Measurements from ENCODE around the gene WWOX. TPM values are rescaled to one million over a fixed set of nuclear protein-coding genes. Genes with fewer than 3 reads are reported as not detected.

The WWOX gene
- total RNA-seq, 4 donors from 2014 or later = 12.9 to 53.5 (median 25.6) TPM

- ATAC-seq = no peak
- Histone ChIP-seq H3K36me3 (no peaks in the 10 kb centered on the region), H3K4me3 (peak overlapping the region; percentile 10 to 23), H3K27me3 (no peaks in the 10 kb centered on the region), H3K27ac (no peak overlapping the region), H3K9me3 (no peaks in the 10 kb centered on the region), H3K4me1 (peaks cover 0 to 18% (median 0%) of the 10 kb centered on the region in 3 donors)
- WGBS, 2 donors (ENCODE audit: low coverage in 1 of 2) = 43 to 46% methylated on average over 6 to 7 of the region's 15 CpGs
- no peak for TF ChIP-seq EP300 (IDR thresholded peaks at IDR 0.05)
- TF ChIP-seq POLR2AphosphoS5 (IDR thresholded peaks at IDR 0.05) = no peak
- no peak for TF ChIP-seq CTCF (IDR thresholded peaks at IDR 0.05)
Observed at GRCh38 chr16:78183437-78184237, 84.2 kb downstream of the WWOX start.

- WGBS, 2 donors (ENCODE audit: low coverage in 1 of 2) = 22 to 26% methylated on average over 10 to 13 of the region's 13 CpGs
- H3K9me3 ChIP-seq = no peaks in the 10 kb centered on the region
- peaks cover 0 to 18% (median 0%) of the 10 kb centered on the region in 3 donors for H3K4me1 ChIP-seq
- no peak for TF ChIP-seq POLR2A (IDR thresholded peaks at IDR 0.05)
- TF ChIP-seq EP300 (IDR thresholded peaks at IDR 0.05) = no peak
- no peak for TF ChIP-seq CTCF (IDR thresholded peaks at IDR 0.05)
- TF ChIP-seq POLR2AphosphoS5 (IDR thresholded peaks at IDR 0.05) = no peak
- H3K27me3 ChIP-seq = no peaks in the 10 kb centered on the region
- no peaks in the 10 kb centered on the region for H3K36me3 ChIP-seq
- H3K27ac ChIP-seq = no peak overlapping the region
- no peak for ATAC-seq
- peak overlapping the region; percentile 10 to 23 for H3K4me3 ChIP-seq
Observed at GRCh38 chr16:78184238-78185183, 85.1 kb downstream of the WWOX start.

- 88% methylated on average over 6 of the region's 7 CpGs; no CpG with 5 or more reads in 1 of the 2 donors for WGBS, 2 donors (ENCODE audit: low coverage in 1 of 2)
- no peak overlapping the region for H3K4me3 ChIP-seq
Observed at GRCh38 chr16:78189121-78189520, 89.7 kb downstream of the WWOX start.

GRCh38 chr16:78192734-78193488, 93.5 kb downstream of the WWOX start:
- no peak for ATAC-seq
- WGBS, 2 donors (ENCODE audit: low coverage in 1 of 2) = 70 to 90% methylated on average over 8 to 9 of the region's 9 CpGs
- no peak for TF ChIP-seq CTCF (IDR thresholded peaks at IDR 0.05)
- no peak for TF ChIP-seq POLR2A (IDR thresholded peaks at IDR 0.05)
- TF ChIP-seq EP300 (IDR thresholded peaks at IDR 0.05) = no peak
- no peak for TF ChIP-seq POLR2AphosphoS5 (IDR thresholded peaks at IDR 0.05)
- H3K36me3 ChIP-seq = no peaks in the 10 kb centered on the region
- H3K27me3 ChIP-seq = no peaks in the 10 kb centered on the region
- no peaks in the 10 kb centered on the region for H3K4me1 ChIP-seq
- no peak overlapping the region for H3K4me3 ChIP-seq
- no peaks in the 10 kb centered on the region for H3K9me3 ChIP-seq
- no peak overlapping the region for H3K27ac ChIP-seq

More at GRCh38 chr16:78189121-78189520, 89.7 kb downstream of the WWOX start:
- no peaks in the 10 kb centered on the region for H3K27me3 ChIP-seq
- no peak for ATAC-seq
- TF ChIP-seq POLR2AphosphoS5 (IDR thresholded peaks at IDR 0.05) (no peak), CTCF (IDR thresholded peaks at IDR 0.05) (no peak), POLR2A (IDR thresholded peaks at IDR 0.05) (no peak), EP300 (IDR thresholded peaks at IDR 0.05) (no peak)
- no peaks in the 10 kb centered on the region for H3K36me3 ChIP-seq
- no peak overlapping the region for H3K27ac ChIP-seq
- H3K4me1 ChIP-seq = peaks cover 0 to 9% (median 0%) of the 10 kb centered on the region in 3 donors
- H3K9me3 ChIP-seq = no peaks in the 10 kb centered on the region

All from gastroesophageal sphincter (tissue), 4 donors.